HCT116 (cell line): ENCODE results near the gene STK39. TPM values are rescaled to one million over a fixed set of nuclear protein-coding genes. Genes with fewer than 3 reads are reported as not detected.

Experiments used
- ATAC-seq: fragments of 200-7000 bp; cut with Tn5 transposase; 2 replicates; pipeline ENCODE4 v1.9.1; 2020; ENCODE audit warnings: mild to moderate bottlenecking, moderate library complexity
- BruUV-seq: library from RNA; stranded (reverse); fragments of 400-500 nt; replicated peaks from 2 replicates; lab custom pipeline; 2021; lab: Mats Ljungman, UMichigan
- CTCF ChIA-PET: fragments of 300-600 bp; sonication (Branson Sonifier 250); formaldehyde crosslinking; loops from one replicate; lab custom pipeline; 2021; ENCODE audit warnings: antibody characterized with exemption; lab: Charles Lee
- POLR2A ChIA-PET: fragments of 300-600, 350-600 bp; sonication (Branson Sonifier 250); formaldehyde crosslinking; loops from one replicate; lab custom pipeline; 2021; ENCODE audit warnings: antibody characterized with exemption; lab: Charles Lee
- RAD21 ChIA-PET, 2 experiments: fragments of 300-600 bp; sonication (Branson Sonifier 250); formaldehyde crosslinking; loops; one replicate each; lab custom pipeline; 2023; ENCODE audit warnings: low total read pairs in 2 of 2; ENCODE audit not compliant: uncharacterized antibody in 2 of 2, unreplicated experiment in 2 of 2, low non-redundant PET in 1 of 2; lab: Charles Lee
- DNase-seq: peaks from one replicate; pipeline ENCODE4 v3.0.0-alpha.2; 2010; ENCODE audit warnings: low read depth, low spot score
- H2AFZ ChIP-seq: fragments of 200-600 bp; shearing (Covaris generic), sonication (generic); 2 replicates; pipeline ENCODE4 v1.6.1; 2017; ENCODE audit warnings: low read depth, mixed run types, mixed read lengths, antibody characterized with exemption, low read length; ENCODE audit not compliant: poor library complexity, severe bottlenecking
- H3K27ac ChIP-seq: 2 replicates; pipeline ENCODE4 v1.5.1; 2012; ENCODE audit warnings: low read depth, low read length
- H3K27me3 ChIP-seq: fragments of 200-600 bp; sonication (generic); 2 replicates; pipeline ENCODE4 v1.6.1; 2016; ENCODE audit warnings: mixed run types, low read length, mixed read lengths; ENCODE audit not compliant: insufficient read depth
- H3K36me3 ChIP-seq, 2 experiments: fragments of 200-500 bp in 1 of 2; fragments of 200-600 bp in 1 of 2; sonication (Bioruptor generic) in 1 of 2; sonication (generic) in 1 of 2; 2 replicates each; pipeline versions ENCODE4 v1.5.1 to v1.6.1; 2014 to 2016; ENCODE audit warnings: low read length in 2 of 2, inconsistent platforms in 1 of 2, mixed read lengths in 1 of 2, mixed run types in 1 of 2; ENCODE audit not compliant: insufficient read depth in 2 of 2, control insufficient read depth in 1 of 2
- H3K4me1 ChIP-seq, 2 experiments: fragments of 200-600 bp in 1 of 2; sonication (generic) in 1 of 2; 2 replicates each; pipeline versions ENCODE4 v1.5.1 to v1.6.1; 2012 to 2017; ENCODE audit warnings: low read length in 2 of 2, inconsistent platforms in 1 of 2, mild to moderate bottlenecking in 1 of 2, mixed read lengths in 1 of 2, mixed run types in 1 of 2, moderate library complexity in 1 of 2; ENCODE audit not compliant: insufficient read depth in 2 of 2, control insufficient read depth in 1 of 2
- H3K4me2 ChIP-seq: fragments of 200-600 bp; sonication (generic); 2 replicates; pipeline ENCODE4 v1.6.1; 2017; ENCODE audit warnings: mixed run types, low read length, mixed read lengths
- H3K4me3 ChIP-seq, 2 experiments: fragments of 200-600 bp in 1 of 2; sonication (generic) in 1 of 2; replicated peaks in 1 of 2; 2 replicates each; pipeline ENCODE4 v1.5.1; 2011 to 2016; ENCODE audit warnings: low read length in 2 of 2, control low read depth in 1 of 2, low read depth in 1 of 2, mild to moderate bottlenecking in 1 of 2, mixed read lengths in 1 of 2, mixed run types in 1 of 2
- H3K79me2 ChIP-seq: fragments of 200-600 bp; sonication (generic); 2 replicates; pipeline ENCODE4 v1.6.1; 2017; ENCODE audit warnings: mild to moderate bottlenecking, mixed run types, low read length, moderate library complexity, mixed read lengths; ENCODE audit not compliant: insufficient read depth
- H3K9ac ChIP-seq: fragments of 200-600 bp; sonication (generic); 2 replicates; pipeline ENCODE4 v1.6.1; 2016; ENCODE audit warnings: low read length, mixed read lengths
- H3K9me2 ChIP-seq: fragments of 200-600 bp; sonication (generic), shearing (Covaris generic); 2 replicates; pipeline ENCODE4 v1.6.1; 2017; ENCODE audit warnings: mixed run types, mild to moderate bottlenecking, moderate library complexity; ENCODE audit not compliant: insufficient read depth
- H3K9me3 ChIP-seq, 2 experiments: fragments of 200-500 bp in 1 of 2; fragments of 200-600 bp in 1 of 2; sonication (Bioruptor generic) in 1 of 2; sonication (generic) in 1 of 2; 2 replicates each; pipeline ENCODE4 v1.6.1; 2014 to 2017; ENCODE audit warnings: low read length in 2 of 2, mixed read lengths in 2 of 2, inconsistent platforms in 1 of 2, low read depth in 1 of 2, mild to moderate bottlenecking in 1 of 2, mixed run types in 1 of 2, moderate library complexity in 1 of 2; ENCODE audit not compliant: control insufficient read depth in 1 of 2, insufficient read depth in 1 of 2
- H4K20me1 ChIP-seq: fragments of 200-600 bp; sonication (generic), shearing (Covaris generic); 2 replicates; pipeline ENCODE4 v1.6.1; 2017; ENCODE audit warnings: mixed run types, mild to moderate bottlenecking, moderate library complexity; ENCODE audit not compliant: insufficient read depth
- ATF3 ChIP-seq: IDR thresholded peaks from 2 replicates; pipeline ENCODE4 v1.6.1; 2012
- CBX3 ChIP-seq: IDR thresholded peaks from 2 replicates; pipeline ENCODE4 v1.6.1; 2012; ENCODE audit warnings: low read depth
- CEBPB ChIP-seq: IDR thresholded peaks from 2 replicates; pipeline ENCODE4 v1.6.1; 2012; ENCODE audit warnings: low read depth
- ELF1 ChIP-seq: IDR thresholded peaks from 2 replicates; pipeline ENCODE4 v1.6.1; 2012; ENCODE audit warnings: low read depth, borderline replicate concordance
- EZH2 ChIP-seq: fragments of 200-600 bp; sonication (generic); IDR thresholded peaks from 2 replicates; pipeline ENCODE4 v1.6.1; 2017; ENCODE audit warnings: antibody characterized with exemption, mixed run types
- EZH2phosphoT487 ChIP-seq: fragments of 200-600 bp; IDR thresholded peaks from 2 replicates; pipeline ENCODE4 v1.6.1; 2018; ENCODE audit warnings: antibody characterized with exemption, borderline replicate concordance
- POLR2AphosphoS5 ChIP-seq: IDR thresholded peaks from 2 replicates; pipeline ENCODE4 v1.6.1; 2011; ENCODE audit warnings: mild to moderate bottlenecking, low read depth, low read length, moderate library complexity
- REST ChIP-seq: IDR thresholded peaks from 2 replicates; pipeline ENCODE4 v1.6.1; 2012; ENCODE audit warnings: low read depth
- SIN3A ChIP-seq: IDR thresholded peaks from 2 replicates; pipeline ENCODE4 v1.6.1; 2012; ENCODE audit warnings: low read depth
- SP1 ChIP-seq: IDR thresholded peaks from 2 replicates; pipeline ENCODE4 v1.6.1; 2012; ENCODE audit warnings: low read depth
- TCF7L2 ChIP-seq: IDR thresholded peaks from 2 replicates; pipeline ENCODE4 v1.7.0; 2011; ENCODE audit warnings: borderline replicate concordance, inconsistent platforms; ENCODE audit not compliant: insufficient read depth, insufficient read length; ENCODE audit errors: extremely low read depth
- YY1 ChIP-seq: IDR thresholded peaks from 2 replicates; pipeline ENCODE4 v1.6.1; 2011; ENCODE audit warnings: low read length, low read depth, moderate library complexity, mild to moderate bottlenecking; ENCODE audit not compliant: insufficient replicate concordance; ENCODE audit errors: extremely low read depth
- ZBTB33 ChIP-seq: IDR thresholded peaks from 2 replicates; pipeline ENCODE4 v1.6.1; 2011; ENCODE audit warnings: mild to moderate bottlenecking, low read length, moderate library complexity; ENCODE audit not compliant: insufficient replicate concordance; ENCODE audit errors: extremely low read depth
- ZFX ChIP-seq: fragments of 450-650 bp; IDR thresholded peaks from 2 replicates; pipeline ENCODE4 v1.6.1; 2017
- ZNF274 ChIP-seq: fragments of 200-500 bp; sonication (Bioruptor generic); IDR thresholded peaks from 2 replicates; pipeline ENCODE4 v1.6.1; 2014; ENCODE audit warnings: mild to moderate bottlenecking, low read depth, low read length, inconsistent platforms
- intact Hi-C: fragments of 100-400 bp; cut with micrococcal nuclease; formaldehyde crosslinking; loops from 2 replicates; pipeline ENCODE4 v1.10.0; 2022
- total RNA-seq: library from RNA; stranded (reverse); gene quantifications from one replicate; pipeline ENCODE4 v1.2.1, GENCODE V29; 2021; ENCODE audit not compliant: unreplicated experiment
- TF ChIP-seq, protein P1 (sequence below): IDR thresholded peaks from 2 replicates; pipeline ENCODE4 v1.6.1; 2012
- TF ChIP-seq, protein P2 (sequence below), 3 experiments: fragments of 200-600 bp in 1 of 3; sonication (generic) in 1 of 3; IDR thresholded peaks in 2 of 3; conservative IDR thresholded peaks in 1 of 3; 2 replicates each; pipeline ENCODE4 v1.5.1; 2012 to 2017; ENCODE audit warnings: low read depth in 2 of 3, low read length in 2 of 3, antibody characterized with exemption in 1 of 3, borderline replicate concordance in 1 of 3, control low read depth in 1 of 3, mild to moderate bottlenecking in 1 of 3, mixed read lengths in 1 of 3, mixed run types in 1 of 3, moderate library complexity in 1 of 3; ENCODE audit not compliant: insufficient read depth in 1 of 3

STK39 gene
- total RNA-seq, 1 experiment from 2014 or later, result 118 TPM

DNA sequence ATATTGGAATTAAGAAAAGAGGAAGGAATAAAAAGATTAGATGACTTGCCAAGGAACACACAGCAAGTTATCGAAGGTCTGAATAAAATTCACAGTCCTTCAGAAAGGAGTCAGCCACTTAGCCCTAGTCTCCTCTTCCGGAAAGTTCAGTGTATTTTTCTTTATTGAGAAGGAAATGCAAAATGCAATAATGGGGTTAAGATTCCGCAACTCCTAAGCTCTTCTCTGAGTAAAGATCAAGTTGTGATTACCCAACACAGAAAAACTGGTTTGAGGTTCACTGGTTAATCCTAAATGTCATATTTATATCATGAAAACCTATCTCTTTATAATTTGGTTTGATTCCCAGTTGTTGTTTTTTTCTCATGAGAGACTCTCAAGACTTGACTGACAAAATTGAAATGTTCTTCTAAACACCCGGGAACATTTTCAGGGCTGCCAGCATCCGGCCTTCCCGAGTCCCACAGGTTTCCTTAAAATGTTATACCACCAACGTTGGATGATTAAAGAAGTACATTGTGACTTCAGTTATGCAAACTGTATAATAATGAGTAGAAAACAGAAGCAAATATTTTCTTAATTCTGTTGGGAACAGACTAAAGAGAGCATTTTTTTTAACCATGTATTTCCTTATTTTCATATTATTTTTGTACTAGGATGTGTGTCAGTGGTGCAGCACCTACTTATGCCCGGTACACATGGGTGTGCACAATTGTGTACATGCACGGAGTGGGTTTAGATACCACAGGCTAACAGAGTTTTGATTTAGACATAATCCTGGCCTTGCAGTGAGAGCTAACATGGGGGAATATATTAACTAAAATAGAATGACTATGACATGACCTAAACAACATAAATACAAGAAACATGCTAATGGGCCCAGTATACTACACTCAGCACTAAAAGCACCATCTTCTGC is 100.2 kb downstream of the STK39 start:
- ChIA-PET RAD21 (no interaction called here), CTCF (no interaction called here), POLR2A (no interaction called here)
- Histone ChIP-seq H3K79me2 (peaks cover 91% of the 10 kb centered on the region), H3K4me2 (no peak overlapping the region), H3K4me3 (no peak overlapping the region), H3K9me2 (no peaks in the 10 kb centered on the region), H3K27me3 (no peaks in the 10 kb centered on the region), H3K36me3 (peaks cover 0 to 29% of the 10 kb centered on the region in 2 experiments; a peak in 2 of 4 replicates), H3K9me3 (no peaks in the 10 kb centered on the region), H3K4me1 (no peaks in the 10 kb centered on the region), H3K27ac (no peak overlapping the region), H4K20me1 (no peaks in the 10 kb centered on the region), H2AFZ (no peak overlapping the region), H3K9ac (no peak overlapping the region)
- ATAC-seq (no peak), DNase-seq (no peak)
- intact Hi-C loops, result loop anchor here (10.0 kb wide), 1 partner anchor 768 kb away; no protein-coding TSS in a partner anchor
- BruUV-seq, result no TSS peak
- TF ChIP-seq, protein P1, sequence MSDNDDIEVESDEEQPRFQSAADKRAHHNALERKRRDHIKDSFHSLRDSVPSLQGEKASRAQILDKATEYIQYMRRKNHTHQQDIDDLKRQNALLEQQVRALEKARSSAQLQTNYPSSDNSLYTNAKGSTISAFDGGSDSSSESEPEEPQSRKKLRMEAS, result no peak
- TF ChIP-seq EZH2, result no peak
- no peak for TF ChIP-seq SIN3A
- no peak for TF ChIP-seq SP1
- no peak for TF ChIP-seq CBX3
- no peak for TF ChIP-seq TCF7L2
- TF ChIP-seq, protein P2, sequence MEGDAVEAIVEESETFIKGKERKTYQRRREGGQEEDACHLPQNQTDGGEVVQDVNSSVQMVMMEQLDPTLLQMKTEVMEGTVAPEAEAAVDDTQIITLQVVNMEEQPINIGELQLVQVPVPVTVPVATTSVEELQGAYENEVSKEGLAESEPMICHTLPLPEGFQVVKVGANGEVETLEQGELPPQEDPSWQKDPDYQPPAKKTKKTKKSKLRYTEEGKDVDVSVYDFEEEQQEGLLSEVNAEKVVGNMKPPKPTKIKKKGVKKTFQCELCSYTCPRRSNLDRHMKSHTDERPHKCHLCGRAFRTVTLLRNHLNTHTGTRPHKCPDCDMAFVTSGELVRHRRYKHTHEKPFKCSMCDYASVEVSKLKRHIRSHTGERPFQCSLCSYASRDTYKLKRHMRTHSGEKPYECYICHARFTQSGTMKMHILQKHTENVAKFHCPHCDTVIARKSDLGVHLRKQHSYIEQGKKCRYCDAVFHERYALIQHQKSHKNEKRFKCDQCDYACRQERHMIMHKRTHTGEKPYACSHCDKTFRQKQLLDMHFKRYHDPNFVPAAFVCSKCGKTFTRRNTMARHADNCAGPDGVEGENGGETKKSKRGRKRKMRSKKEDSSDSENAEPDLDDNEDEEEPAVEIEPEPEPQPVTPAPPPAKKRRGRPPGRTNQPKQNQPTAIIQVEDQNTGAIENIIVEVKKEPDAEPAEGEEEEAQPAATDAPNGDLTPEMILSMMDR (IDR thresholded peaks at IDR 0.05 in 2 of 3, conservative IDR thresholded peaks at IDR 0.05 in 1 of 3; ENCODE audit: borderline replicate concordance in 1 of 3, insufficient read depth in 1 of 3, low read depth in 2 of 3, low read length in 2 of 3), result no peak
- TF ChIP-seq ATF3, result no peak
- TF ChIP-seq ZFX, result no peak
- no peak for TF ChIP-seq CEBPB
- no peak for TF ChIP-seq ZNF274
- no peak for TF ChIP-seq EZH2phosphoT487
- TF ChIP-seq ELF1, result no peak
- no peak for TF ChIP-seq ZBTB33
- TF ChIP-seq YY1, result no peak
- TF ChIP-seq REST, result no peak
- TF ChIP-seq POLR2AphosphoS5, result no peak
